ENCODE data around the gene PHYKPL.

DNA sequence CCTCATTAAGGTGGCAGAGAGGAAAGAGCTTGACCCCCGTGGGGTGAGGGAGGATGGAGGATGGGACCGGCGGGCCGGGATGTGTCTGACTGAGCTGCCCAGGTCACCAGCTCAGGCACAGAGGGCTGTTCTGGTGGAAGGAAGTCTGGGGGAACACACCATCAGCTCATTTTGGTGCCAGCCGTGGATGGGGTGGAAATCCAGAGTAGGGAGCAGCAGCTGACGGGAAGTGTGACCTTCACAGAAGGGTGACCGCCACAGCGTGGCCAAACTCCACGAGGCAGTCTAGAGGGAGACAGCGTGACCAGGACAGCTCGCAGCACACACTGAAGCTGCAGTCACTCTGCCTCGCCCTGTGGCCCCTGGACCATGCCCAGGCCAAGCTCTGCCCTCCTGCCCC is 45.3 kb upstream of the PHYKPL start:
- TF ChIP-seq EZH2 (optimal IDR thresholded peaks at IDR 0.05; ENCODE audit: low read depth, low read length) (no peak), EZH2phosphoT487 (IDR thresholded peaks at IDR 0.05; ENCODE audit: low read length) (no peak)
- TF ChIP-seq, protein P1, sequence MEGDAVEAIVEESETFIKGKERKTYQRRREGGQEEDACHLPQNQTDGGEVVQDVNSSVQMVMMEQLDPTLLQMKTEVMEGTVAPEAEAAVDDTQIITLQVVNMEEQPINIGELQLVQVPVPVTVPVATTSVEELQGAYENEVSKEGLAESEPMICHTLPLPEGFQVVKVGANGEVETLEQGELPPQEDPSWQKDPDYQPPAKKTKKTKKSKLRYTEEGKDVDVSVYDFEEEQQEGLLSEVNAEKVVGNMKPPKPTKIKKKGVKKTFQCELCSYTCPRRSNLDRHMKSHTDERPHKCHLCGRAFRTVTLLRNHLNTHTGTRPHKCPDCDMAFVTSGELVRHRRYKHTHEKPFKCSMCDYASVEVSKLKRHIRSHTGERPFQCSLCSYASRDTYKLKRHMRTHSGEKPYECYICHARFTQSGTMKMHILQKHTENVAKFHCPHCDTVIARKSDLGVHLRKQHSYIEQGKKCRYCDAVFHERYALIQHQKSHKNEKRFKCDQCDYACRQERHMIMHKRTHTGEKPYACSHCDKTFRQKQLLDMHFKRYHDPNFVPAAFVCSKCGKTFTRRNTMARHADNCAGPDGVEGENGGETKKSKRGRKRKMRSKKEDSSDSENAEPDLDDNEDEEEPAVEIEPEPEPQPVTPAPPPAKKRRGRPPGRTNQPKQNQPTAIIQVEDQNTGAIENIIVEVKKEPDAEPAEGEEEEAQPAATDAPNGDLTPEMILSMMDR (IDR thresholded peaks at IDR 0.05; ENCODE audit: low read length): no peak

Measured in MM.1S (cell line).